KMS-11 (cell line): Measurements from ENCODE around the gene EXOSC3.
"Not testable (repeated sequence)": the region's sequence is repeated elsewhere in the genome, so short reads cannot be mapped to it uniquely, and the experiment has no call there.

Experiments
- H2AFZ ChIP-seq: fragments of 200-600 bp; sonication (generic); 2 replicates; pipeline ENCODE4 v1.6.1; 2016; ENCODE audit warnings: antibody characterized with exemption, mixed run types, low read depth
- H3K27ac ChIP-seq: fragments of 200-600 bp; sonication (generic); 2 replicates; pipeline ENCODE4 v1.6.1; 2016; ENCODE audit warnings: mild to moderate bottlenecking, mixed run types
- H3K27me3 ChIP-seq: fragments of 200-600 bp; sonication (generic); 2 replicates; pipeline ENCODE4 v1.6.1; 2017; ENCODE audit warnings: mild to moderate bottlenecking, low read depth, mixed run types, moderate library complexity; ENCODE audit not compliant: insufficient read depth
- H3K36me3 ChIP-seq: fragments of 200-600 bp; sonication (generic); 2 replicates; pipeline ENCODE4 v1.6.1; 2017; ENCODE audit warnings: mild to moderate bottlenecking, mixed run types; ENCODE audit not compliant: insufficient read depth
- H3K4me1 ChIP-seq: fragments of 200-600 bp; sonication (generic); 2 replicates; pipeline ENCODE4 v1.6.1; 2016; ENCODE audit warnings: mild to moderate bottlenecking, low read depth, mixed run types; ENCODE audit not compliant: poor library complexity, severe bottlenecking
- H3K4me2 ChIP-seq: fragments of 200-600 bp; sonication (generic); 2 replicates; pipeline ENCODE4 v1.7.0; 2016; ENCODE audit warnings: mild to moderate bottlenecking, mixed run types
- H3K4me3 ChIP-seq: fragments of 200-600 bp; sonication (generic); IDR thresholded peaks from 2 replicates; pipeline ENCODE4 v1.6.1; 2017; ENCODE audit warnings: low read depth, low read length, mixed read lengths; ENCODE audit not compliant: insufficient read depth
- H3K79me2 ChIP-seq: fragments of 200-600 bp; sonication (generic); 2 replicates; pipeline ENCODE4 v1.6.1; 2016; ENCODE audit warnings: low read depth, mixed run types; ENCODE audit not compliant: insufficient read depth
- H3K9ac ChIP-seq: fragments of 200-600 bp; sonication (generic); 2 replicates; pipeline ENCODE4 v1.6.1; 2016; ENCODE audit warnings: mild to moderate bottlenecking, mixed run types
- H4K20me1 ChIP-seq: fragments of 200-600 bp; sonication (generic); 2 replicates; pipeline ENCODE4 v1.6.1; 2016; ENCODE audit warnings: mild to moderate bottlenecking, mixed run types; ENCODE audit not compliant: insufficient read depth
- CTCF ChIP-seq: fragments of 200-600 bp; sonication (generic); conservative IDR thresholded peaks from 2 replicates; pipeline ENCODE4 v1.6.1; 2017; ENCODE audit warnings: low read depth, mild to moderate bottlenecking, antibody characterized with exemption, low read length, moderate library complexity, mixed read lengths

The EXOSC3 gene

GRCh38 chr9:37775216-37775919 lies 9.5 kb downstream of the EXOSC3 start:
- Histone ChIP-seq H3K9ac (no peak overlapping the region), H3K4me1 (no peaks in the 10 kb centered on the region), H3K36me3 (peaks cover 4% of the 10 kb centered on the region; the same call in 1 of the 2 replicates), H3K4me3 (no peak overlapping the region), H3K4me2 (no peak overlapping the region), H3K27ac (no peak overlapping the region), H3K27me3 (no peaks in the 10 kb centered on the region), H4K20me1 (no peaks in the 10 kb centered on the region), H3K79me2 (no peaks in the 10 kb centered on the region), H2AFZ (no peak overlapping the region)
- TF ChIP-seq CTCF, result no peak

GRCh38 chr9:37769995-37770394 lies 14.9 kb downstream of the EXOSC3 start:
- Histone ChIP-seq H3K79me2 (no peaks in the 10 kb centered on the region), H3K4me3 (no peak overlapping the region), H3K4me1 (no peaks in the 10 kb centered on the region), H3K27me3 (no peaks in the 10 kb centered on the region), H3K27ac (no peak overlapping the region), H3K9ac (no peak overlapping the region), H3K4me2 (no peak overlapping the region), H3K36me3 (no peaks in the 10 kb centered on the region), H4K20me1 (no peaks in the 10 kb centered on the region), H2AFZ (no peak overlapping the region)
- no peak for TF ChIP-seq CTCF

- H3K4me3 ChIP-seq, result no peak overlapping the region
- no peaks in the 10 kb centered on the region for H3K79me2 ChIP-seq
- H3K9ac ChIP-seq, result no peak overlapping the region
- H3K27ac ChIP-seq, result no peak overlapping the region
- no peaks in the 10 kb centered on the region for H3K36me3 ChIP-seq
- no peaks in the 10 kb centered on the region for H3K27me3 ChIP-seq
- no peaks in the 10 kb centered on the region for H4K20me1 ChIP-seq
- no peak overlapping the region for H3K4me2 ChIP-seq
- H2AFZ ChIP-seq, result no peak overlapping the region
- no peaks in the 10 kb centered on the region for H3K4me1 ChIP-seq
- no peak for TF ChIP-seq CTCF
Measured at GRCh38 chr9:37769306-37769705, 15.6 kb downstream of the EXOSC3 start.

GRCh38 chr9:37765263-37765662 lies 19.6 kb downstream of the EXOSC3 start:
- not testable (repeated sequence) for H3K4me1 ChIP-seq, H3K27me3 ChIP-seq, H2AFZ ChIP-seq, H4K20me1 ChIP-seq, H3K79me2 ChIP-seq, H3K27ac ChIP-seq, H3K4me2 ChIP-seq, H3K4me3 ChIP-seq, H3K9ac ChIP-seq, H3K36me3 ChIP-seq

GRCh38 chr9:37761511-37761910 lies 23.4 kb downstream of the EXOSC3 start:
- Histone ChIP-seq H3K36me3 (no peaks in the 10 kb centered on the region), H3K27me3 (no peaks in the 10 kb centered on the region), H2AFZ (no peak overlapping the region), H3K4me3 (no peak overlapping the region), H4K20me1 (no peaks in the 10 kb centered on the region), H3K27ac (no peak overlapping the region), H3K79me2 (no peaks in the 10 kb centered on the region), H3K4me1 (no peaks in the 10 kb centered on the region), H3K4me2 (no peak overlapping the region), H3K9ac (no peak overlapping the region)
- TF ChIP-seq CTCF, result no peak
